Measurements from ENCODE around the gene AXIN2.
"Not testable (repeated sequence)": the region's sequence is repeated elsewhere in the genome, so short reads cannot be mapped to it uniquely, and the experiment has no call there.

AXIN2 gene

GRCh38 chr17:65487161-65487560, 74.3 kb downstream of the AXIN2 start:
- TF ChIP-seq CTCF (conservative IDR thresholded peaks at IDR 0.05; ENCODE audit: low read depth, low read length): no peak
- no peak overlapping the region for H3K4me3 ChIP-seq (ENCODE audit: low read length)
- no peak for DNase-seq (ENCODE audit: low read depth)

GRCh38 chr17:65485388-65486299, 75.8 kb downstream of the AXIN2 start:
- no peak for DNase-seq (ENCODE audit: low read depth)
- TF ChIP-seq CTCF (conservative IDR thresholded peaks at IDR 0.05; ENCODE audit: low read depth, low read length): no peak
- H3K4me3 ChIP-seq (ENCODE audit: low read length): no peak overlapping the region

GRCh38 chr17:65484405-65484804, 77.0 kb downstream of the AXIN2 start:
- H3K4me3 ChIP-seq (ENCODE audit: low read length); DNase-seq (ENCODE audit: low read depth): not testable (repeated sequence)

GRCh38 chr17:65483438-65483837, 78.0 kb downstream of the AXIN2 start:
- TF ChIP-seq CTCF (conservative IDR thresholded peaks at IDR 0.05; ENCODE audit: low read depth, low read length): no peak
- no peak for DNase-seq (ENCODE audit: low read depth)
- no peak overlapping the region for H3K4me3 ChIP-seq (ENCODE audit: low read length)

- no peak for DNase-seq (ENCODE audit: low read depth)
- no peak overlapping the region for H3K4me3 ChIP-seq (ENCODE audit: low read length)
- TF ChIP-seq CTCF (conservative IDR thresholded peaks at IDR 0.05; ENCODE audit: low read depth, low read length): no peak
These were observed 79.2 kb downstream of the AXIN2 start for GRCh38 chr17:65482201-65482600.

- H3K4me3 ChIP-seq (ENCODE audit: low read length): no peak overlapping the region
- TF ChIP-seq CTCF (conservative IDR thresholded peaks at IDR 0.05; ENCODE audit: low read depth, low read length): no peak
- no peak for DNase-seq (ENCODE audit: low read depth)
These were observed 82.2 kb downstream of the AXIN2 start for GRCh38 chr17:65479282-65479681.
